GM12878 (cell line): ENCODE data around the gene POLA1.

Experiments used
- EP300 ChIP-seq, 2 experiments: fragments of 150-350 bp in 1 of 2; IDR thresholded peaks; 2 replicates each; pipeline ENCODE4 v1.6.1; 2011 to 2012; ENCODE audit warnings: low read depth in 2 of 2, low read length in 2 of 2, borderline replicate concordance in 1 of 2, improper control_type of control experiment in 1 of 2, inconsistent platforms in 1 of 2; ENCODE audit not compliant: control insufficient read depth in 1 of 2
- LARP7 ChIP-seq: fragments of 450-650 bp; IDR thresholded peaks from 2 replicates; pipeline ENCODE4 v1.6.1; 2017; ENCODE audit warnings: mild to moderate bottlenecking
- POLR2AphosphoS5 ChIP-seq: IDR thresholded peaks from 2 replicates; pipeline ENCODE4 v1.6.1; 2011; ENCODE audit warnings: mild to moderate bottlenecking, low read length, inconsistent platforms
- RAD21 ChIP-seq: IDR thresholded peaks from 2 replicates; pipeline ENCODE4 v1.6.1; 2011; ENCODE audit warnings: mild to moderate bottlenecking, low read depth, low read length, moderate library complexity; ENCODE audit not compliant: insufficient read depth
- SP1 ChIP-seq: IDR thresholded peaks from one replicate; pipeline ENCODE4 v1.6.1; 2011; ENCODE audit warnings: low read depth, low read length
- SUZ12 ChIP-seq: fragments of 200-600 bp; sonication (generic); IDR thresholded peaks from one replicate; pipeline ENCODE4 v1.6.1; 2018; ENCODE audit warnings: antibody characterized with exemption, mild to moderate bottlenecking; ENCODE audit not compliant: unreplicated experiment
- TCF7 ChIP-seq: IDR thresholded peaks from 2 replicates; pipeline ENCODE4 v1.6.1; 2014; ENCODE audit warnings: antibody characterized with exemption, borderline replicate concordance
- USF2 ChIP-seq: IDR thresholded peaks from 2 replicates; pipeline ENCODE4 v1.6.1; 2011; ENCODE audit warnings: low read depth, low read length, improper control_type of control experiment, borderline replicate concordance
- ZNF384 ChIP-seq: IDR thresholded peaks from 2 replicates; pipeline ENCODE4 v1.6.1; 2012; ENCODE audit warnings: low read depth, mild to moderate bottlenecking, low read length, improper control_type of control experiment, borderline replicate concordance
- TF ChIP-seq, protein P1 (sequence below), 3 experiments: IDR thresholded peaks in 2 of 3; conservative IDR thresholded peaks in 1 of 3; 2 replicates each; pipeline ENCODE4 v1.5.1; 2011; ENCODE audit warnings: low read depth in 3 of 3, low read length in 3 of 3, mild to moderate bottlenecking in 3 of 3, control low read depth in 2 of 3, moderate library complexity in 2 of 3, inconsistent platforms in 1 of 3, mixed read lengths in 1 of 3; ENCODE audit not compliant: control insufficient read depth in 2 of 3, insufficient read depth in 1 of 3; ENCODE audit errors: extremely low read depth in 1 of 3

DNA sequence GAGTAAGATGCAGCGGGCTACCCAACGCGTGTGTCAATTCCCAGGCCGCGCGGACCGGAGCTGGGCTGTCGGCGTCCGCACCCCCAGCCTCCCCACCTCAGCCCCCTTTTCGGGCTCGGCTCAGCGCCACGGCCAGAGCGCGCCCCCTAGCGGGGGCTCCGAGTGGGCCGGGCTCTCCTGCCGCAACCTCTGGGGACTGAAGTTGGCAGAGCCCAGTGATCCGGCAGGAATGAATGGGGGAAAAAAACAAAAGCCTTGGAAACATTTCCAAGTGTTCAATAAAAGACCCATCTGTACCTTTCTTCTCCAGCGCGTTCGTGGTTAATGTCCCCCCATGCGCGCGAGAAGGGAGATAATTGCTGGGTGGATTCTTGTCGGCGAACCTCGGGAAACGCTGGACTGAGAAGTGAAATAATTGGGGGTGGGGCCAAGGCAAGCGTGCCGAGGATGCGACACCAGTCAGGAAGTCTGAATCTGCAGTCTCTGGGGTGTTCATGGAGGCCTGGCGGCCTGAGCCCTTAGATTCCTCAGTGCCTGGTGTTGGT, 327.3 kb downstream of the POLA1 start:
- TF ChIP-seq EP300 (IDR thresholded peaks at IDR 0.05; ENCODE audit: borderline replicate concordance in 1 of 2, control insufficient read depth in 1 of 2, low read depth in 2 of 2, low read length in 2 of 2) (no peak), LARP7 (no peak), USF2 (no peak), RAD21 (peak; percentile 63), SP1 (no peak), ZNF384 (no peak), TCF7 (no peak), SUZ12 (no peak), POLR2AphosphoS5 (no peak)
- TF ChIP-seq, protein P1, sequence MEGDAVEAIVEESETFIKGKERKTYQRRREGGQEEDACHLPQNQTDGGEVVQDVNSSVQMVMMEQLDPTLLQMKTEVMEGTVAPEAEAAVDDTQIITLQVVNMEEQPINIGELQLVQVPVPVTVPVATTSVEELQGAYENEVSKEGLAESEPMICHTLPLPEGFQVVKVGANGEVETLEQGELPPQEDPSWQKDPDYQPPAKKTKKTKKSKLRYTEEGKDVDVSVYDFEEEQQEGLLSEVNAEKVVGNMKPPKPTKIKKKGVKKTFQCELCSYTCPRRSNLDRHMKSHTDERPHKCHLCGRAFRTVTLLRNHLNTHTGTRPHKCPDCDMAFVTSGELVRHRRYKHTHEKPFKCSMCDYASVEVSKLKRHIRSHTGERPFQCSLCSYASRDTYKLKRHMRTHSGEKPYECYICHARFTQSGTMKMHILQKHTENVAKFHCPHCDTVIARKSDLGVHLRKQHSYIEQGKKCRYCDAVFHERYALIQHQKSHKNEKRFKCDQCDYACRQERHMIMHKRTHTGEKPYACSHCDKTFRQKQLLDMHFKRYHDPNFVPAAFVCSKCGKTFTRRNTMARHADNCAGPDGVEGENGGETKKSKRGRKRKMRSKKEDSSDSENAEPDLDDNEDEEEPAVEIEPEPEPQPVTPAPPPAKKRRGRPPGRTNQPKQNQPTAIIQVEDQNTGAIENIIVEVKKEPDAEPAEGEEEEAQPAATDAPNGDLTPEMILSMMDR (IDR thresholded peaks at IDR 0.05 in 2 of 3, conservative IDR thresholded peaks at IDR 0.05 in 1 of 3; ENCODE audit: control insufficient read depth in 2 of 3, extremely low read depth in 1 of 3, insufficient read depth in 1 of 3, low read depth in 3 of 3, low read length in 3 of 3), result peak; percentile 58 to 74 (median 59)
